ENCODE data around the gene PRDX5. TPM values are rescaled to one million over a fixed set of nuclear protein-coding genes. Genes with fewer than 3 reads are reported as not detected.

PRDX5 gene
- polyA plus RNA-seq, 4 donors: 229 to 668 (median 548) TPM

- H3K36me3 ChIP-seq (ENCODE audit: control insufficient read depth in 3 of 3, insufficient read depth in 2 of 3, low read depth in 1 of 3, low read length in 3 of 3): no peaks in the 10 kb centered on the region
- H3K4me1 ChIP-seq (ENCODE audit: control insufficient read depth in 3 of 3, insufficient read depth in 2 of 3, low read depth in 1 of 3, low read length in 2 of 3): peaks cover 0 to 27% (median 5%) of the 10 kb centered on the region in 3 donors
- peaks cover 8 to 71% (median 31%) of the 10 kb centered on the region in 3 donors for H3K27me3 ChIP-seq (ENCODE audit: control insufficient read depth in 3 of 3, insufficient read depth in 3 of 3, low read length in 3 of 3)
- H3K9me3 ChIP-seq (ENCODE audit: control insufficient read depth in 2 of 2, insufficient read depth in 1 of 2, low read depth in 1 of 2, low read length in 1 of 2): no peaks in the 10 kb centered on the region
- WGBS, 3 donors: 2 to 7% (median 4%) methylated on average over 45 to 54 of the region's 54 CpGs
- FAIRE-seq (no peak), DNase-seq (peak; percentile 36 to 42)
- no peak within 1 kb of the TSS for H3K27ac ChIP-seq (ENCODE audit: low read depth in 1 of 3, low read length in 2 of 3)
- H3K4me3 ChIP-seq (ENCODE audit: low read depth in 1 of 3, low read length in 3 of 3): peak within 1 kb of the TSS in 2 of 3 donors; percentile 0 to 47
Measured at GRCh38 chr11:64299847-64300648, 17.9 kb upstream of the PRDX5 start, which contains the start of gene CATSPERZ. Gene CATSPERZ (plus strand): TSS chr11:64300358. CDS start chr11:64300411, 53 bp downstream.

GRCh38 chr11:64303109-64304031, 14.6 kb upstream of the PRDX5 start:
- H3K4me3 ChIP-seq (ENCODE audit: low read depth in 1 of 3, low read length in 3 of 3): no peak overlapping the region
- H3K9me3 ChIP-seq (ENCODE audit: control insufficient read depth in 2 of 2, insufficient read depth in 1 of 2, low read depth in 1 of 2, low read length in 1 of 2): no peaks in the 10 kb centered on the region

GRCh38 chr11:64304032-64304315, 13.9 kb upstream of the PRDX5 start:
- Histone ChIP-seq H3K4me3 (ENCODE audit: low read depth in 1 of 3, low read length in 3 of 3) (peak overlapping the region in 2 of 3 donors; percentile 49 to 79), H3K36me3 (ENCODE audit: control insufficient read depth in 3 of 3, insufficient read depth in 2 of 3, low read depth in 1 of 3, low read length in 3 of 3) (peaks cover 0 to 22% (median 0%) of the 10 kb centered on the region in 3 donors), H3K27ac (ENCODE audit: low read depth in 1 of 3, low read length in 2 of 3) (peak overlapping the region; percentile 95 to 98 (median 98)), H3K27me3 (ENCODE audit: control insufficient read depth in 3 of 3, insufficient read depth in 3 of 3, low read length in 3 of 3) (peaks cover 3 to 32% (median 7%) of the 10 kb centered on the region in 3 donors), H3K4me1 (ENCODE audit: control insufficient read depth in 3 of 3, insufficient read depth in 2 of 3, low read depth in 1 of 3, low read length in 2 of 3) (peaks cover 0 to 42% (median 5%) of the 10 kb centered on the region in 3 donors), H3K9me3 (ENCODE audit: control insufficient read depth in 2 of 2, insufficient read depth in 1 of 2, low read depth in 1 of 2, low read length in 1 of 2) (no peaks in the 10 kb centered on the region)
- DNase-seq (no peak), FAIRE-seq (no peak)
- WGBS, 3 donors: 38 to 48% (median 39%) methylated on average over 4 to 5 of the region's 5 CpGs

More at GRCh38 chr11:64303109-64304031, 14.6 kb upstream of the PRDX5 start:
- peaks cover 0 to 42% (median 5%) of the 10 kb centered on the region in 3 donors for H3K4me1 ChIP-seq (ENCODE audit: control insufficient read depth in 3 of 3, insufficient read depth in 2 of 3, low read depth in 1 of 3, low read length in 2 of 3)
- 77 to 86% (median 81%) methylated on average over 12 to 13 of the region's 13 CpGs for WGBS, 3 donors
- peaks cover 3 to 38% (median 8%) of the 10 kb centered on the region in 3 donors for H3K27me3 ChIP-seq (ENCODE audit: control insufficient read depth in 3 of 3, insufficient read depth in 3 of 3, low read length in 3 of 3)
- DNase-seq: no peak
- no peak for FAIRE-seq
- peaks cover 0 to 20% (median 0%) of the 10 kb centered on the region in 3 donors for H3K36me3 ChIP-seq (ENCODE audit: control insufficient read depth in 3 of 3, insufficient read depth in 2 of 3, low read depth in 1 of 3, low read length in 3 of 3)
- H3K27ac ChIP-seq (ENCODE audit: low read depth in 1 of 3, low read length in 2 of 3): peak overlapping the region in 2 of 3 donors; percentile 98

DNA sequence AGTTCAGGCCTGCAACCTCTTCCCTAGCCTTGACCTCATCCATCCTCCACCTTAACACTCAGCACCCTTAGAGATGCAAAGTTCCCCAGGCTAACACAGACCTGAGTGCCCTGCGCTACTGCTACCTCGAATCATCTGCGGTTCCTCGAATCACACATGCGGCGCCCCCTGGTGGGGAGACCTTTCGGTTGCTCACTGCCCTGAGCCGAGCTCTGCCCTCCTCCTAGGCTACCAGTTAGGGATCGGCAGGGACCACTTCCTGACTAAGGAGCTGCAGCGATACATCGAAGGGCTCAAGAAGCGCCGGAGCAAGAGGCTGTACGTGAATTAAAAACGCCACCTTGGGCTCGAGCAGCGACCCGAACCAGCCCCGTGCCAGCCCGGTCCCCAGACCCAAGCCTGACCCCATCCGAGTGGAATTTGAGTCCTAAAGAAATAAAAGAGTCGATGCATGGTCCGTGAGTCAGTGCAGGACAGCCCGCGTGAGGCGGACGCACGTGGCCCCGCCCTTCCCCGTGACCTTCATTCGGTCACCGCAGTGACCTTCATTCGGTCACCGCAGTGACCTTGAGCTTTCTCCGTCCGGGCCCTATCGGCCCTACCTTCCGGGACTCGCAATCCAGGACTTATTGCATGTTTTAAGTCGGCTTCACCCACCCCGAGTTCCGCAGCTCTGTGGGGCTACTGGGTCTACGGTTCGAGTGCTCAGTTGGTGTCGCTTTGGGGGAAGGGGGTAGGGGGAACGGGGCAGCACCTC, 13.4 kb upstream of the PRDX5 start:
- Histone ChIP-seq H3K27ac (ENCODE audit: low read depth in 1 of 3, low read length in 2 of 3) (peak overlapping the region; percentile 95 to 98 (median 98)), H3K4me1 (ENCODE audit: control insufficient read depth in 3 of 3, insufficient read depth in 2 of 3, low read depth in 1 of 3, low read length in 2 of 3) (peaks cover 0 to 42% (median 5%) of the 10 kb centered on the region in 3 donors), H3K9me3 (ENCODE audit: control insufficient read depth in 2 of 2, insufficient read depth in 1 of 2, low read depth in 1 of 2, low read length in 1 of 2) (no peaks in the 10 kb centered on the region), H3K27me3 (ENCODE audit: control insufficient read depth in 3 of 3, insufficient read depth in 3 of 3, low read length in 3 of 3) (peaks cover under 1 to 27% (median 6%) of the 10 kb centered on the region in 3 donors), H3K4me3 (ENCODE audit: low read depth in 1 of 3, low read length in 3 of 3) (peak overlapping the region; percentile 49 to 79 (median 50)), H3K36me3 (ENCODE audit: control insufficient read depth in 3 of 3, insufficient read depth in 2 of 3, low read depth in 1 of 3, low read length in 3 of 3) (peaks cover 0 to 25% (median 0%) of the 10 kb centered on the region in 3 donors)
- DNase-seq (peak; percentile 93 to 95), FAIRE-seq (no peak)
- 0 to 1% (median 1%) methylated on average over 45 to 46 of the region's 46 CpGs for WGBS, 3 donors

GRCh38 chr11:64305075-64305690, 12.7 kb upstream of the PRDX5 start, which contains the start of gene ESRRA:
Gene ESRRA (plus strand): TSS chr11:64305524. CDS start chr11:64307180, 1,656 bp downstream.
- H3K4me1 ChIP-seq (ENCODE audit: control insufficient read depth in 3 of 3, insufficient read depth in 2 of 3, low read depth in 1 of 3, low read length in 2 of 3): peaks cover 0 to 35% (median 2%) of the 10 kb centered on the region in 3 donors
- H3K4me3 ChIP-seq (ENCODE audit: low read depth in 1 of 3, low read length in 3 of 3): peak within 1 kb of the TSS; percentile 50 to 93 (median 79)
- 0 to 2% (median 1%) methylated on average over 48 to 81 of the region's 81 CpGs for WGBS, 3 donors
- H3K27me3 ChIP-seq (ENCODE audit: control insufficient read depth in 3 of 3, insufficient read depth in 3 of 3, low read length in 3 of 3): peaks cover 0 to 20% (median 0%) of the 10 kb centered on the region in 3 donors
- H3K27ac ChIP-seq (ENCODE audit: low read depth in 1 of 3, low read length in 2 of 3): peak within 1 kb of the TSS; percentile 97 to 98 (median 98)
- peaks cover 0 to 25% (median 0%) of the 10 kb centered on the region in 3 donors for H3K36me3 ChIP-seq (ENCODE audit: control insufficient read depth in 3 of 3, insufficient read depth in 2 of 3, low read depth in 1 of 3, low read length in 3 of 3)
- H3K9me3 ChIP-seq (ENCODE audit: control insufficient read depth in 2 of 2, insufficient read depth in 1 of 2, low read depth in 1 of 2, low read length in 1 of 2): no peaks in the 10 kb centered on the region
- DNase-seq: peak; percentile 99 to 100
- FAIRE-seq: no peak

DNA sequence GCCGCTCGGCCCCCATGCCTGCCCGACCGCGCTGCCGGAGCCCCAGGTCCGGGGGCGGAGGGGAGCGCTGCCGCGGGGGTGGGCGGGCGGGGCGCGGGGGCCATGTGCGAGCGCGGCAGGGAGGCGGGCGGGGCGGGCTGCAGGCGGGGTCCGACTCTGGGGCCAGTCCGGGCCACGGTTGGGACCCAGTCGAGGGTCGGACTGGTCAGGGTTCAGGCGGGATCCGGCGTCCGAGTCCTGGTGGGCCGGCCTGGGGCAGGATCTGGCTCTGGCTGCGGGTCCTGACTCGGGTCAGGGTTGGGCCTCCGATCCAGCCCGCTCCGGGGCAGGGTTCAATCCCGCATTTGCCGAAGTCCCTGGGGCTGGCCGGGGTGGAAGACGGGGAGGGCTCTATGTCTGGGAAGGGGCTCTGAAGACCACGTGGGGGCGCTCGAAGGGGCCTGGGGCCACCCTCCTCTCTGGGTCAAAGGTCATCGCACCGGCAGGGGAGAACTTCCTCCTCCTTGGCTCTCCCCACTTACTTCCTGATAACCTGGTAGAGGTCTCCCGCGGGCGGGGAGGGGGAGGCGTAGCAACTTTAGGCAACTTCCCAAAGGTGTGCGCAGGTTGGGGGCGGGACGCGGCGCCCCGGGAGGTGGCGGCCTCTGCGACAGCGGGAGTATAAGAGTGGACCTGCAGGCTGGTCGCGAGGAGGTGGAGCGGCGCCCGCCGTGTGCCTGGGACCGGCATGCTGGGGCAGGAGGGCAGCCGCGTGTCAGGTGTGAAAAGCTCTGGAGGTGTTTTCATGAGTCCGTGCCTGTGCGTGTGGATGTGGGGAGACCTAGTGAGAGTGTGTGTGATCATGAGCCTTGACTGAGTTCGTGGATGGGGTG, 12.0 kb upstream of the PRDX5 start:
- H3K4me3 ChIP-seq (ENCODE audit: low read depth in 1 of 3, low read length in 3 of 3): peak overlapping the region; percentile 48 to 93 (median 64)
- H3K27me3 ChIP-seq (ENCODE audit: control insufficient read depth in 3 of 3, insufficient read depth in 3 of 3, low read length in 3 of 3): peaks cover 0 to 13% (median 0%) of the 10 kb centered on the region in 3 donors
- no peak for FAIRE-seq
- peaks cover 0 to 30% (median 2%) of the 10 kb centered on the region in 3 donors for H3K4me1 ChIP-seq (ENCODE audit: control insufficient read depth in 3 of 3, insufficient read depth in 2 of 3, low read depth in 1 of 3, low read length in 2 of 3)
- H3K36me3 ChIP-seq (ENCODE audit: control insufficient read depth in 3 of 3, insufficient read depth in 2 of 3, low read depth in 1 of 3, low read length in 3 of 3): peaks cover 0 to 31% (median 0%) of the 10 kb centered on the region in 3 donors
- WGBS, 3 donors: 0 to 1% (median 1%) methylated on average over 31 to 71 of the region's 71 CpGs
- peak; percentile 89 to 94 for DNase-seq
- H3K9me3 ChIP-seq (ENCODE audit: control insufficient read depth in 2 of 2, insufficient read depth in 1 of 2, low read depth in 1 of 2, low read length in 1 of 2): no peaks in the 10 kb centered on the region
- peak overlapping the region; percentile 87 to 97 (median 88) for H3K27ac ChIP-seq (ENCODE audit: low read depth in 1 of 3, low read length in 2 of 3)

DNA sequence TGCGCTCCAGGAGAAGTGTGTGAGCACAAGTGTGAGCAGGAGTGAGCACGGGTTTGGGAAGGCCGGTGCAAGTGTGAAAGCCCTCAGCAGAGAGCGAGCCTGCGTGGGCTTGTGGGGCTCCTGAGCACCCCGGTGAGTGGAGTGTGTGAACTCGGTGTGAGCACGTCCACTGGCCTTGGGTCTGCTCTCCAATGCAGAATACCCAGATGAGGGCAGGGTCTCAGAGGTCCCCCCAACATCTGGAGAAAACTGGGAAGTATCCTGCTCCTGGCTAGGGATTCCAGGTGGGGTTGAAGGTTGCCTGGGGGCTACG, 11.4 kb upstream of the PRDX5 start:
- Histone ChIP-seq H3K27me3 (ENCODE audit: control insufficient read depth in 3 of 3, insufficient read depth in 3 of 3, low read length in 3 of 3) (peaks cover 0 to 7% (median 0%) of the 10 kb centered on the region in 3 donors), H3K36me3 (ENCODE audit: control insufficient read depth in 3 of 3, insufficient read depth in 2 of 3, low read depth in 1 of 3, low read length in 3 of 3) (peaks cover 0 to 36% (median 0%) of the 10 kb centered on the region in 3 donors), H3K9me3 (ENCODE audit: control insufficient read depth in 2 of 2, insufficient read depth in 1 of 2, low read depth in 1 of 2, low read length in 1 of 2) (no peaks in the 10 kb centered on the region), H3K27ac (ENCODE audit: low read depth in 1 of 3, low read length in 2 of 3) (peak overlapping the region; percentile 87 to 97 (median 88)), H3K4me1 (ENCODE audit: control insufficient read depth in 3 of 3, insufficient read depth in 2 of 3, low read depth in 1 of 3, low read length in 2 of 3) (peaks cover 0 to 32% (median 2%) of the 10 kb centered on the region in 3 donors), H3K4me3 (ENCODE audit: low read depth in 1 of 3, low read length in 3 of 3) (peak overlapping the region; percentile 48 to 93 (median 64))
- 2 to 23% (median 7%) methylated on average over 9 of the region's 9 CpGs for WGBS, 3 donors
- DNase-seq (no peak), FAIRE-seq (no peak)
